ENCODE results near the gene SLC12A8.

SLC12A8 gene

DNA sequence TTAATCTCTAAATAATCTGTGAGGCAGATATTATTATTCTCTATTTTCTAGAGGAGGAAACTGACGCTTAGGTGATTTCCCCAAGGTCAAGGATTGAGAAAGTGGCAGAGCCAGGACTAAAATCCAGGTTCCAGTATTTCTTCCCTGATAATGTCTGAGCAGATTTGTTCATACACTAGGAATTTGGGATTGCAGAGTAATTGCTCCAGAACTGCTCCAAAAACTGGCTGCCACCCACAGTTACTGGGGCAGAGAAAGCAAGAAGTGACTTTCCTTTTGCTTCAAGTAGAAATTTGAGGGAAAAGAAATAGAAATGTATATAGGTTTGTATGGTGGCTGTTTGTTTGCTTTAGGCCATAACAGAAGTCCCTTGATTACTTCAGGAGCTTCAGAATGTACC, 60.6 kb downstream of the SLC12A8 start:
- no peak for DNase-seq

DNA sequence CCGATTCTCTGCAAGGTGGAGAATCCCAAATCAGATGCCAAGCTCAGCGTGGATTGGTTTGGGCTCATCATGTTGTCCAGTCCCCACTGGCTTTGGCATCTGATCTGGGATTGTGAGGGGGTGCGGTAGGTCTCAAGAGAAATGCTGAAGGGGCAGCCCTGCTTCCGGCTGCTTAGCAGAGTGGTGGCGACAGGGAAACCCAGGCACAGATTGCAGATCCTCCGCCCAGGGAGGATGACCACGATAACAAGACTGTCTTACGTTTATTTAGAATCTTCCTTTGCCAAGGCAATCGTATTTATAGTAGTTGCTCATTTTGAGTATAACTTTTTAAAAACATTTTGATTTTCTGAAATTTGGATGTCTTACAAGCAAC, 61.1 kb downstream of the SLC12A8 start:
- no peak for DNase-seq

DNA sequence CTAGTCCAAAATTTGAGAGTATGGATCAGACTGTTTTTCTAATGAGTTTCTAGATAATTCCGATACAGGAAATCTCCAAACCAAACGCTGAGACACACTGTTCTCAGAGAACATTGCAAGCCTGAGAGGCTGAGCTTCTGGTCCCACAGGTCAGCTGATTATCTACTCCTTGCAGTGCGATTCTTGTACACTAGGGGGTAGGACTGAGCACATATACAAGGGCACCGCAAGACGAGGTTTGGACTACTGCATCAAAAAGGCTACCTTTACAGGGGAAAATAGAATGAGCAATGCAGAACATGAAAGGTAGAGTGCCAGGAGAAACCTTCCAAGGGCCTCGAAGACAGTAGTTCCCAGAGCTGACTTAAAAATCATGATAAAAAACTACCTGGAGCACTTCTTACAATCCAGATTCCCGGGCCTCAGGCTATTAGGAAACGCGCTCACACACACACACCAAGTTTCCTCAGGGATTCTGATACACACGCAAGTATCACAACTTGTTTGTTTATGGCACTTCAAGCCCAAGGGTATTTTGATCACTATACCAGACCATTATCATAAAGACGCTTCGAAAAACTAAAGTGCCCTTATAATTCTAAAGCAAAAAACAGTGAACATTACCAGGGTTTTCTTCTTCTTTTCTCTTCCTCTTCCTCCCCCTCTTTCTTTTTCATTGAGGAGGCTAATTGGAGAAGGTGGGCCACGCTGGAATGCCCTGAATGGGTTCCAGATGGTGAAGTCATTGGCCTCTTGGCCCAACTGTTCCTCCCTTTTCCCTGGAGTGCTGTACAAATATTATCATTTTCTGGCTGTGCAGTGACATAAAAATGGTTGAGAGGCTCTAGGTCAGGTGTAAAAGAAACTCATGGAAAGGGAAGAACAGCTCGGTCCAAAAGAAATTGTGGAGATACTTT, 61.8 kb downstream of the SLC12A8 start:
- DNase-seq, result peak in 3 of 5 experiments; percentile 14 to 74 (median 30)

DNA sequence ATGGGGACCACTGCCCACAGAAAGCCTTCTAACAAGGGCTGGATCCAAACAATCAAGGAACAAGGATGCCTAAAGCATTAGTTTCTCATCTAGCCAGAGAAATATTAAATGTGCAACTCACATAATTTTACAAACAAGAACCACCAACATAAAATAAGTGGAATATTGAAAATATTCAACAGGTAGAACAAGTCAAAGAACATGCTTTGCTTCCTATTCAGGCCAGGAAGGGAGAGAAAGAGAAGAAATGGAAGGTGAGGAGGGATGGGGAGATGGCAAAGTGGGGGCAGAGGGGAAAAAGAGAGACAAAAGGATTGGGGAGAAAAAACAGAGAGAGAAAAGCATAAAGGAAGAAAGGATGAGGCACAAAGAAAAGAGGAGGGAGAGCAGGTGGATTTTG, 63.1 kb downstream of the SLC12A8 start:
- no peak for DNase-seq

DNA sequence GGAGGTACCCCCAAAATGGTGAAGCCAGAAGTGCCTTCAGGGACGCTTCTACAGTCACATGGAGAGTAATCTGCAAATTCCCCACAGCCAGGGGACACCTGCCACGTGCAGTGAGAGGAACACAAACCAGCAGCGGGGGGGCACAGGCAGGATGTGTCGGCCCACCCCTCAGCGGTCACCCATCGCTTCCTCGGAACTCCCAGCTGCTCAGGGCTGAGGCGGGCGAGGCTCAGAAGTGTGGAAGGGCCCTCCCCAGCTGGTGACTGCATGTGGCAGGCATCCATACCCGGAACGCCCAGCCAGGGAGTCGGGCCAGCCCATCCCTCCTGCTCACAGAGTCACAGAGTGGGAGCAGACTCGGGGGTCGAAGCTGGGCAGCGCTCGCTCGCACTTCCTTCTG, 63.7 kb downstream of the SLC12A8 start:
- DNase-seq, result no peak

DNA sequence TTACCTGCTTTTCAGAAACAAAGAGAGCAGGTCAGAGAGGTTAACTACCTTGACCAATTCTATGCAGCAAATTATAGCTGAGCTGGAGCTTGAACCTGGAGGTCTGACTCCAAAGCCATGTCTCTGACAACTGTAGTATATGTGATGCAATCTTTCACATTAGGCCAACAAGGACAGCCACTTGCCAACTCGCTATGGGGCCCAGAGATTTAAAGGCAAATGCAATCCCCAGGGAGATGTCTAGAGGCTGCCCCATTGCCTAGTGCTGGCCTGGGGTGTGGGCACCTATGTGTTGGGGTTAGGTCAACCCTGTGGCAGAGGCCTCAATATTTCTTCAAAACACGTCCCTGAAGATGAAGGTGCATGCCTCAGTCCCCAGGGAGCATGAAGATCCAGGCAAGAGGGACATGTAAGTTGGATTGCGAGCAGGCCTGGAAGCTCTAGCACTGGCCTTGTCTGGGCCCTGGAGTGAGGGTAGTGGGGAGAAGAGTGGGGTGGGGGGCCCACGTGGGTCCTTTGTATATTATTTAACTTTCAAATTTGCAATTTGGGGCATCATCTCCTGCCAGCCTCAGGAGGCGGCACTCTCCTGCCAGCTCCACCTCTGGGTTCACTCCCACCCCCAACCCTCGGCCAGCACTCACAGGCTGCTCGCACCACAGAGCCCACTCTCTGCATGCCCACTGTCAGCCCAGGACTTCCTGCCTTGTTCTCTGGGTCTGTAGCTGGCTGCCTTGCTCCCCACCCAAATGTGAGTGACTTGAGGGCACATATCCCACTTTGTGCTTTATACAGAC, 64.3 kb downstream of the SLC12A8 start:
- DNase-seq, result no peak

DNA sequence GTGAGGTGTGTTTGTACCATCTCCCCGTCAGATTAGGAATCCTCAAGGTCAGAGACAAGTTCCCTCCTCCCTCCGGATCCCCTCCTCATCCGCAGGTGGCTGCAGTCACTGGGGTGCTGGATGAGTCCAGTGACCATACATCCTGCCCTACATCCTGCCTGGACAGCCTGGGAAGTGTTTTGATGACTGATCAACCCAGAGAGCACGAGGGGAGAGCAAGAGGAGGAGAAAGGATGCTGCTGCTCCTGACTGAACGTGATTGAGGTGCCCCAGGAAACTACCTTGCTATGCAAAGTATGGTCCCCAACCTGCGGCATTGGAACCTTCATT, 65.1 kb downstream of the SLC12A8 start:
- DNase-seq, result no peak

DNA sequence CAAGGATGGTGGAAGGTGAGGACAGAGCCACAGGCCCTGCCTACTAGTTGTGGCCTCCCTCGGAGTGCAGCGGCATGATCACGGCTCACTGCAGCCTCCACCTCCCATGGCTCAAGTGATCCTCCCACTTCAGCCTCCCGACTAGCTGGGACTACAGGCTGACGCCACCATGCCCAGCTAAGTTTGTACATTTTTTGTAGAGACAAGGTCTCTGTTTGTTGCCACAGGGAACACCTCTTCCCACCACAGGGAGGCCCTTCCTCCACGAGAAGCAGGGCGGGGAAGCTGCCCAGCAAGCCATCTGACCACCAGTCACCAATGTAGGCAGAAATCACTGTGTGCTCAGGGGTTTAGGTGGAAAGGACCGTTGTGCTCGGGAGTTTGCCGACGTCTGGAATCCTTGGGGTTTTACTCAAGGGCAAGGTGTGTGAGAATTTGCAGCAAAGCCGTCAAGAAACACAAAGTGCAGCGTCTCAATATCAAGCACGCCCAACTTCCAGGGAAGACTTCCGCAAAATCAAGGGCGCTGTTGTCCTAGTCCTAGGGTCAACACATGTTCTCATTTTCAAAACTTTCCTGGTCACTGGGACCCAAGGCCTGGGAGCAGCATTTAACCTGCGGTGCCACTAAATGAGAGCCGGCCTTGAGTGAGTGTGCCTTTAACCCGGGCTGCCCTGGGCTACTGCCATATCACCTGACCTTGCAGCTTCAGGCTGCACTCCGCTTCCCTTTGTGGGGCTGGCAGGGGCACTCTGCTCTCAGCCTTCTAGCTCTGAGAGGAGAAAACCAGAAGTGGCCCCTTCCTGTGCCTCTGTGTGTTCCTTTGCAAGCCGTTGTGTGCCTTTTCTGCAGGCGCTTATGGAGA, 65.7 kb downstream of the SLC12A8 start:
- DNase-seq, result no peak

DNA sequence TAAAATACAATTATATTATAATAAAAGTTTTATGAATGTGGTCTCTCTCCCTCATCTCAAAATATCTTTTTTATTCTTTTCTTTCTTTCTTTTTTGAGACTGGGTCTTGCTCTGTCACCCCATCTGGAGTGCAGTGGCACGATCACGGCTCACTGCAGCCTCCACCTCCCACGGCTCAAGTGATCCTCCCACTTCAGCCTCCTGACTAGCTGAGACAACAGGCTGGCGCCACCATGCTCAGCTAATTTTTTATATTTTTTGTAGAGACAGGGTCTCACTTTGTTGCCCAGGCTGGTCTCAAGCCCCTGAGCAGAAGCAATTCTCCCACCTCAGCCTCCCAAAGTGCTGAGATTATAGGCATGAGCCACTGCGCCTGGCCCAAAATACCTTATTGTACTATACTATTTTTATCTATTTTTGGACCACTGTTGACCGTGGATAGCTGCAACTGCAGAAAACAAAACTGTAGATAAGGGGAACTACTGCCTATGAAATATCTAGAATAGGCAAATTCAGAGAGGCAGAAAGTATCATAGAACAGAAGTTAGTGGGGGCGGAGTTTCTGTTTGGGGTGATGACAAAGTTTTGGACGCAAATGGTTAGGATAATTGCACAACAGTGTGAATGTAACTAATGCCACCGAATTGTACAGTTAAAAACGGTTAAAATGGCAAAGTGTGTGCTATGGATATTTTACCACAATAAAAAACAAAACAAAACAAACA, 66.6 kb downstream of the SLC12A8 start:
- DNase-seq, result no peak

DNA sequence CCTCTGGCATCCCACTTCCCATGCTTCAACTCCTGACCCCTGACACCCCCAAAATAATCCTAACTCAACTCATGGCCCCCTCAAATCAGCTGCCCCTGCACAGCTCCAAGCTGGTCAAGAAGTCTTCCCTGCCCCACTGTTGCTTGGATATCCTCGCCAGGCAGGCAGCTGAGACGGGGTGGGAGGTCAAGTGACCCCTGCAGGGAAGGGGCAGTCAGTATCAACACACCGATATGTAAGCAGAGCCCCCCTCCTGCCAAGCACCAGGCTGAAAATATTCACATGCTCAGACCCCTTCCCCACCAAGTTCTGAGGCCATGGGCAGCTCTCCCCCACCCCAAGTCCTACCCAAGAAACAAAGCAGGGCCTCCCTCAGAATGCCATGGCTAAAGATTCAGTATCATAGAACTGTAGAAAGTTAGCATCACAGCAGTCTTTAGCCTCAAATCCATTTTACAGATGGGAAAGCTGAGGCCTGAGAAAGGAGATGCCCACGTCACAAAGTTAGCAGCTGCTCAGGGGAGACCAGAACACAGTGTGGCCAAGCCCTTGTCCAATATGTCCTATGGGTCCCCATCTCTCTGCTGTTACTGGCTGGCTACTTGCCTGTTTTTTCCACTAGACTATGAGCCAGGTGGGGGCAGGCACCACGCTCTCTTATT, 67.8 kb downstream of the SLC12A8 start:
- DNase-seq, result no peak

DNA sequence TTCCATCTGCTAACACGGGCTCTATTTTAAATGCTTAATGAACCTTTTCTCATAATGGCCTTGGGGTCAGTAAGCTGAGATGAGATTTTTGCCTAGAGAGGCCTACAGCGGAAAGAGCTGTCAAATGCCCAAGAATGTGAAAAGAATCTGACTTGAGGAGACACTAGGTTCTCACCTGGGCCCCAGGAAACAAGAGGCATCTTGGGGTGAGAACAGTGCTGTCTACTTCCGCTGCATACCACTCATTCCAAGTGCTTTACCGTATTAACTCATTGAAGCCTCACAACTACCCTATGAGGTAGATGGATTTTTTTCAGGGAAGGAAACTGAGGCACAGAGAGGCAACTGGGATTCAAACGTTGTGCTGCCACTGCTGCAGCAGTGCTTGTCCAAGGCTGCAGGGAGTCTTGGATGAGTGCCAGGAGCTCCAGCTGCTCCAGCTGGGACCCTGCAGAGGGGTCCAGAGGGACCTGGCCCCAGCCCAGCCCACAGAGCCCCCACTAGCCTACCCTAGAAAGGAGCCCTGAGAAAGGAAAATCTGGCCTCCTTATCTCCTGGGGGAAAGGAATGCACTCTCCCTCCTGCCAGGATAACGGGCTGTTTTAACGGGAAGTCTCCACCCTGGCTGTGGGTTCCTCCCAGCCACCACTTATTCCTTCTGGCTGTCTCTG, 68.4 kb downstream of the SLC12A8 start:
- DNase-seq, result no peak

DNA sequence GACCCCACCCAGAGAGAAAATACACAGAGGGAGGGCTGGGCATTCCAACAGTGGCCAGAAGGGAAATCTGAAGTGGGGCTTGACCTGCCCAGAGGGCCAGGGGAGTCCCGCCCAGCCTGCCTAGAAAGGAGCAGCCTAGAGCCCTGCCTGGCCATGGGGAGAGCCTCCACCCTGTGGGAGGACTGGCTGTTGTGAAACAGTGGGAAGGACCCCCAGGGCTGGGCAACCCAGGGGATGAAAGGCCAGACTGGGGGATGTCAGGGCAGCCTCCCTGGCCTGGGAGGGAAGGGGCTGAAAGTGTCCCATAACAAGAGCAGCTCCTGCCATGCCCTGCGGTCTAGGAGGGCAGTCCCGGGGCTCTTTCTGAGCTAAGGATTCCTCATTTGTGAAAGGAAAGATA, 69.0 kb downstream of the SLC12A8 start:
- no peak for DNase-seq

DNA sequence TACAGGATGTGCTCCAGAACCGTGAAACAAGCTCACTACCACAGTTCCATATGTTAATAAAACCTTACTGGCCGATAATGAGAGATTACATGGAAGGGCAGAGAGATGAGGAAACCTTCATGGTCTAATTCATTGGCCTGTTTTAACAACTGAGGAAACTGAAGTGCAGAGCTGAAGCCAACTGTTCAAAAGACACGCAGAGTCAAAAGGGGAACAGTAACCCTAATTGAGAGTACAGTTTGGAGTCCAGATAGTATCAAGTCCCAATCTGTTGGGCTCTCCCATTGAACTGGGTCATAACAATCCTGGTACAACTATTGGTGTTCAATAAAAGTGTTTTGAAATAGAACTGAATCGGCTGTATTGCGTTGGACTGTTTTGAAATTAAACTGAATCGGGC, 69.6 kb downstream of the SLC12A8 start:
- no peak for DNase-seq

DNA sequence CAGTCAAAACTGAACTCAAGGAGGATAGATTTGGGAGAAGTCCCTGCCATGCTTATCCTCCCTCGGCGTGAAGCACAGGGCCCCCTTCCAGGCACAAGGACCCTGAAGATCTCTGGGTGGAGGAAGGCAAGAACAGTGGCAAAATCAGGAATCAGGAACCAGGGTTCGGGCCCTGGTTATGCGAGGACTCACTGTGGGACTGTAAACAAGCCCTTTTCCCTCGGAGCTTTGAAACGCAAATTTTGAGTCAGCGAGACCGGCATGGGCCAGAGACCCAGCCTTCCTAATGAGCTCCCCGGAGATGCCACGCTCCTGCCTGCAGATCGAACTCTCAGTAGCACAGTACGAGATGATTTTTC, 70.1 kb downstream of the SLC12A8 start:
- no peak for DNase-seq

DNA sequence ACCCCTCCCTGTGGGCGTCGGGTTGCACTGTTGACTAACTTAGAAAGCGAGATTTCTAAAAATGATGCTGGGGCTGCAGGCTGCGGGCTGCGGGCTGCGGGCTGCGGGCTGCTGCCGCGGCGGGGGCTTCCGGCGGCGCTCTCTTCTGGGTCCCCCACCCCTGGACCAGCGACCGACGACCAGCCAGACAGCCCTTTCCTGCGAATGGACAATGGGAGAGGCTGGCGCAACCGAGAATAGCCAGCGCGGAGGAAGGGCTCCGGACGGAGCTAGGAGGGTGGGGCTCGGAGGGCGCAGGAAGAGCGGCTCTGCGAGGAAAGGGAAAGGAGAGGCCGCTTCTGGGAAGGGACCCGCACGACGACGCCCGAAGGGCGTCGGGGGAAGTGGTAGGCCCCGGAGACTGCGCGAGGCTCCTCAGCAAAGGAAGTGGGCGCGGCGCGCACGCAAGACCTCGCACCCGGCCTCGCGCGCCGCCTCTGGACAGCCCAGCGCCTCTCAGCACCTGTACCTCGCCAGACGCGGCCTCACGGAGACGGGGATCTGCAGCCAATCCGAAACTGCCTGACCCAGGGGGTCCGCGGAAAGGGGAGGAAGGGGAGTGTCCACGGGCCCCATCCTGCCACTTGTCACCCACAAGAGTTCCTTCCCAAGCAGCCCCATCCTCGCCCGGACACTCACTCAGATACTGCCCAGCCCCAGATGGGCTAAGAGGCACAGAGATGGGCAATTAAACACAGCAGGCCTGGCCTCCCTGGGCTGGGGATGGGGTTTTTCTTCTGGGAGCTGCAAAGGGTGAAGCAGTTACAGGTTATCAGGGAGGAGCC, 70.7 kb downstream of the SLC12A8 start:
- peak; percentile 21 to 90 (median 57) for DNase-seq

DNA sequence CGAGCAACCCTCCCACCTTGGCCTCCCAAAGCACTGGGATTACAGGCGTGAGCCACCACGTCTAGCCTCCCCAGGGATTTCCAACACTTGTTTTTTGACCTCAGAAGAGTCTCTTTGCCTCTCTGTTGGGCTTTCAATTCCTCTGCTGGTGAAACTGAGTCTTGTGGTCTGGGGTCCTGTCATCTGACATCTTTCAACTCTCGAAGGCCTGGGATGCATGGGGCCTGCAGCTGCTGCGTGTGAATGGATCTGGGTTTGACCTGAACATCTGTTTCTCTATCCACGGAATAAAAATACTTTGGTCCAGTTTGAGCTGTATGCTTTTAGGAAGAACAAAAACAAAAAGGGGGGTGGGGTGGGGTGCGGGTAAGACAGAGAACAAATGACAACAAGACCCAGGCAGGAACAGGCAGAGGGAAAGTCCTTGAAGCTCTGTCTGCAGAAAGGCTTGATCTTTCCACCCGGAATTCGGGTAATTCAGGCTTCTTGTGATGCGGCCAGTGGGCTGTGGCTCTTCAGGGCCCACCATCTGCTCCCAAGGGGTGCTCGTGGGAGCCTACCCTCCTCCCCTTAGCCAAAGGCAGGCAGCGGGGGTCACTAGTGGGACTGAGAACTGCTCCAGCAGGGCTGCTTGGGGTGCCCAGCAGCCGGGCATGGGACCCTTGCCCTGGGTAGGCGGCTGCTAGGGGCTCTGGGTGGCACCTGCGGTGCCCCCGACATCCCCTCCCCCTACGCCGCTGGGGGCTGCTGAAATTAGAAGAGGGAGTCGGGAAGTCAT, 71.5 kb downstream of the SLC12A8 start:
- DNase-seq, result no peak

DNA sequence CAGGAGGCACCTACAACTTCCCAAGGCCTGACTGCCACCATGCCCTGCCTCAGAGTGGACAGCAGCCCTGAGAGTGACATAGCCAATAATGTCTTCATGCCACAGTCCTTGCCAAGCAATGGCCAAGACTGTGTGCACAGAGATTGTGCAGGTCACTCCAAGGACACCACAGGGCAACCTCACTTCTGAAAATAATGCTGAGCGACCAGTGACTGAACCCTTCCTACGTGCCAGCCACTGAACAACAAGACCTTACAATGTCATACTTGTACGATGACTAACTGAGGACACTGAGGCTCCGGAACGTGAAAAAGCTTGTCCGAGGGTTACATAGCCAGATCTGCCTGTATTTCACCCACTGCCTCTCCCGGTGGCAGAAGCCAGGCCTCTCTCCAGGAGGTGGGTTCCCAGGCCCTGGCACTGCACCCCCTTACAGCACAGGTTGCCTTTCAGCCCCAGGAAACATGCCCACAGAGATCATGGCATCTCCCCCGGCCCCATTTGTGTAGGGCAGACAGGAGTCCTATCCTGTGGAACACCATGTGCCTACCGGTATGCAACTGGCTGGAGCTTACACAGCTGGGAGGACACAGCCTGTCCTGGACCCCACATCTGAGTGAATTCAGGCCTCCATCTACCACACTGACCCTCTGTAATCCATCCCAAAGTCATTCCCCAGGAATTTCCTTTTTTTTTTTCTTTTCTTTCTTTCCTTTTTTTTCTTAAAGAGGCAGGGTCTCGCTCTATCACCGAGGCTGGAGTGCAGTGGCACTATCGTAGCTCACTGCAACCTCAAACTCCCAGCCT, 72.3 kb downstream of the SLC12A8 start:
- no peak for DNase-seq

DNA sequence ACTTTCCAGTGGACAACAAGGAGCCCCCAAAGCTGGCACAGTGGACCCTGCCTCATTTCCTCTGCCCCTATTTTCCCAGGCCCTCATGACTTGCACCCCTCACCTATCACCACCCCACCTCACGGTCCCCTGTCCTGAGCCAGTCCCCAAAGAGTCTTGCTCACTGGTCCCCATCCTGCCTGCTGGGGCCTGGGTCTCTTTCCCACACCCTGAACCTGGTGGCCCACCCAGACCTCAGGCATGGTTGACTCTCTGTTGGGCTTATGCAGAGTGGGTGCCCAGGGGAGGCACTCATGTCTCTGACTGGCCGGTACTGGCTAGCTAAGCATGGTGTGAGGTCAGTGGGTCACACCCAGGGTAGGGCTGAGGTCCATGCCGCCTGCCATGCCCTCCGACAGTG, 73.2 kb downstream of the SLC12A8 start:
- no peak for DNase-seq
